Colon (tissue), 2 donors: ENCODE data around the gene ARHGAP31.
"Not testable (repeated sequence)": the region's sequence is repeated elsewhere in the genome, so short reads cannot be mapped to it uniquely, and the experiment has no call there.

Experiments used
- FAIRE-seq: peaks from 2 replicates; lab custom pipeline; 2012; peaks lifted over from hg19 to GRCh38; lab: Jason Lieb, UNC
- donor health status: control.
- donor health status: control.

Gene ARHGAP31

GRCh38 chr3:119295816-119296726 is 1.9 kb downstream of the ARHGAP31 start:
- no peak for FAIRE-seq

GRCh38 chr3:119296727-119297122 is 2.5 kb downstream of the ARHGAP31 start:
- FAIRE-seq = no peak

GRCh38 chr3:119297169-119297568 is 3.0 kb downstream of the ARHGAP31 start:
- FAIRE-seq = no peak

GRCh38 chr3:119298565-119298941 is 4.4 kb downstream of the ARHGAP31 start:
- no peak for FAIRE-seq

- FAIRE-seq = no peak
Observed at GRCh38 chr3:119300991-119301391, 6.8 kb downstream of the ARHGAP31 start.

- no peak for FAIRE-seq
Observed at GRCh38 chr3:119301662-119302061, 7.5 kb downstream of the ARHGAP31 start.

- FAIRE-seq = no peak
Observed at GRCh38 chr3:119302697-119303551, 8.7 kb downstream of the ARHGAP31 start.

GRCh38 chr3:119304201-119304713 is 10.1 kb downstream of the ARHGAP31 start:
- FAIRE-seq = no peak

- FAIRE-seq = no peak
Observed at GRCh38 chr3:119305286-119305685, 11.1 kb downstream of the ARHGAP31 start.

GRCh38 chr3:119306378-119306777 is 12.2 kb downstream of the ARHGAP31 start:
- FAIRE-seq = not testable (repeated sequence)

GRCh38 chr3:119308355-119308754 is 14.2 kb downstream of the ARHGAP31 start:
- no peak for FAIRE-seq

- FAIRE-seq = no peak
Observed at GRCh38 chr3:119309591-119309990, 15.4 kb downstream of the ARHGAP31 start.

GRCh38 chr3:119310071-119310470 is 15.9 kb downstream of the ARHGAP31 start:
- FAIRE-seq = no peak

GRCh38 chr3:119311081-119311925 is 17.1 kb downstream of the ARHGAP31 start:
- FAIRE-seq = no peak

GRCh38 chr3:119313461-119313860 is 19.3 kb downstream of the ARHGAP31 start:
- no peak for FAIRE-seq

GRCh38 chr3:119314821-119315220 is 20.6 kb downstream of the ARHGAP31 start:
- FAIRE-seq = no peak

- FAIRE-seq = no peak
Observed at GRCh38 chr3:119315600-119316312, 21.6 kb downstream of the ARHGAP31 start.

GRCh38 chr3:119316313-119316670 is 22.1 kb downstream of the ARHGAP31 start:
- no peak for FAIRE-seq

- no peak for FAIRE-seq
Observed at GRCh38 chr3:119318876-119319275, 24.7 kb downstream of the ARHGAP31 start.

GRCh38 chr3:119319311-119319710 is 25.1 kb downstream of the ARHGAP31 start:
- no peak for FAIRE-seq

- not testable (repeated sequence) for FAIRE-seq
Observed at GRCh38 chr3:119320785-119321184, 26.6 kb downstream of the ARHGAP31 start.
